Endodermal cell (in vitro differentiated cells): Measurements from ENCODE around the gene NXPH4. TPM values are rescaled to one million over a fixed set of nuclear protein-coding genes. Genes with fewer than 3 reads are reported as not detected.
A peak's percentile ranks its signal among the peaks of the same experiment; 100 is the strongest.

ENCODE experiments used
- DNase-seq: peaks from one replicate; pipeline ENCODE4 v3.0.0-alpha.2; 2017
- H3K27ac ChIP-seq: 2 replicates; pipeline ENCODE4 v1.5.1; 2013; ENCODE audit warnings: mild to moderate bottlenecking, low read depth, low read length, moderate library complexity
- H3K27me3 ChIP-seq: 2 replicates; pipeline ENCODE4 v1.6.1; 2013; ENCODE audit warnings: mild to moderate bottlenecking, low read length, moderate library complexity; ENCODE audit not compliant: insufficient read depth, control insufficient read depth, poor library complexity, severe bottlenecking
- H3K36me3 ChIP-seq: 2 replicates; pipeline ENCODE4 v1.7.0; 2013; ENCODE audit warnings: mild to moderate bottlenecking, low read length, moderate library complexity; ENCODE audit not compliant: control insufficient read depth, insufficient read depth
- H3K4me1 ChIP-seq: one replicate; pipeline ENCODE4 v1.7.0; 2013; ENCODE audit warnings: low read length; ENCODE audit not compliant: control insufficient read depth, insufficient read depth
- H3K4me3 ChIP-seq: 2 replicates; pipeline ENCODE4 v1.5.1; 2013; ENCODE audit warnings: mild to moderate bottlenecking, low read length, moderate library complexity
- H3K9ac ChIP-seq: 2 replicates; pipeline ENCODE4 v1.6.1; 2013; ENCODE audit warnings: mild to moderate bottlenecking, low read length, moderate library complexity; ENCODE audit not compliant: poor library complexity, severe bottlenecking; ENCODE audit errors: extremely low read depth
- H3K9me3 ChIP-seq: 2 replicates; pipeline ENCODE4 v1.6.1; 2013; ENCODE audit warnings: mild to moderate bottlenecking, low read length, moderate library complexity; ENCODE audit not compliant: control insufficient read depth
- H3K27ac Mint-ChIP-seq: 2 replicates; pipeline ENCODE4 v1.8.0; 2020; ENCODE audit warnings: mixed read lengths
- H3K27me3 Mint-ChIP-seq: 2 replicates; pipeline ENCODE4 v1.8.0; 2021; ENCODE audit warnings: mild to moderate bottlenecking, mixed read lengths; ENCODE audit not compliant: insufficient read depth
- H3K36me3 Mint-ChIP-seq: 2 replicates; pipeline ENCODE4 v1.8.0; 2020; ENCODE audit warnings: low read depth, mixed read lengths
- H3K4me1 Mint-ChIP-seq: 2 replicates; pipeline ENCODE4 v1.8.0; 2020; ENCODE audit warnings: mixed read lengths
- H3K4me3 Mint-ChIP-seq: 2 replicates; pipeline ENCODE4 v1.8.0; 2020; ENCODE audit warnings: mild to moderate bottlenecking, moderate library complexity, mixed read lengths
- H3K9me3 Mint-ChIP-seq: 2 replicates; pipeline ENCODE4 v1.8.0; 2020; ENCODE audit warnings: mild to moderate bottlenecking, mixed read lengths
- WGBS, 2 experiments: methylation state at CpG; one replicate each; pipeline versions ENCODE4 v1.1.5 to v1.1.7; 2013; ENCODE audit warnings: missing lambda C conversion rate in 2 of 2, mixed read lengths in 1 of 2; ENCODE audit not compliant: insufficient coverage in 1 of 2, insufficient read length in 1 of 2; 5-methylcytosine and 5-hydroxymethylcytosine counted together
- total RNA-seq, 2 donors: library from RNA; stranded (reverse); fragmentation: NEBNext Ultra II Directional in 1 of 2; extraction: Animal tissue kit (Norgen Biotek cat#: 25700) in 1 of 2; gene quantifications; 2 replicates in 1 of 2; 3 replicates in 1 of 2; pipeline ENCODE4 v1.2.1, GENCODE V29; 2021
- TF ChIP-seq, protein P1 (sequence below): fragments of 200-600 bp; sonication (generic); conservative IDR thresholded peaks from 2 replicates; pipeline ENCODE4 v1.5.0; 2021; ENCODE audit warnings: antibody characterized with exemption, mild to moderate bottlenecking

Gene NXPH4
- total RNA-seq, 2 donors from 2014 or later, result 0.31 to 1.1 TPM

- TF ChIP-seq, protein P1, sequence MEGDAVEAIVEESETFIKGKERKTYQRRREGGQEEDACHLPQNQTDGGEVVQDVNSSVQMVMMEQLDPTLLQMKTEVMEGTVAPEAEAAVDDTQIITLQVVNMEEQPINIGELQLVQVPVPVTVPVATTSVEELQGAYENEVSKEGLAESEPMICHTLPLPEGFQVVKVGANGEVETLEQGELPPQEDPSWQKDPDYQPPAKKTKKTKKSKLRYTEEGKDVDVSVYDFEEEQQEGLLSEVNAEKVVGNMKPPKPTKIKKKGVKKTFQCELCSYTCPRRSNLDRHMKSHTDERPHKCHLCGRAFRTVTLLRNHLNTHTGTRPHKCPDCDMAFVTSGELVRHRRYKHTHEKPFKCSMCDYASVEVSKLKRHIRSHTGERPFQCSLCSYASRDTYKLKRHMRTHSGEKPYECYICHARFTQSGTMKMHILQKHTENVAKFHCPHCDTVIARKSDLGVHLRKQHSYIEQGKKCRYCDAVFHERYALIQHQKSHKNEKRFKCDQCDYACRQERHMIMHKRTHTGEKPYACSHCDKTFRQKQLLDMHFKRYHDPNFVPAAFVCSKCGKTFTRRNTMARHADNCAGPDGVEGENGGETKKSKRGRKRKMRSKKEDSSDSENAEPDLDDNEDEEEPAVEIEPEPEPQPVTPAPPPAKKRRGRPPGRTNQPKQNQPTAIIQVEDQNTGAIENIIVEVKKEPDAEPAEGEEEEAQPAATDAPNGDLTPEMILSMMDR, result no peak
- Histone ChIP-seq H3K27me3 (peaks cover 5% of the 10 kb centered on the region), H3K27ac (no peak overlapping the region), H3K4me1 (no peaks in the 10 kb centered on the region), H3K36me3 (peaks cover 3% of the 10 kb centered on the region), H3K9me3 (no peaks in the 10 kb centered on the region), H3K9ac (no peak overlapping the region), H3K4me3 (no peak overlapping the region)
- H3K4me3 Mint-ChIP-seq, result no peak overlapping the region
- peaks cover 1% of the 10 kb centered on the region for H3K4me1 Mint-ChIP-seq
- WGBS, 2 experiments, result 88 to 90% methylated on average over 2 to 7 of the region's 7 CpGs
- H3K27ac Mint-ChIP-seq, result no peak overlapping the region
- H3K9me3 Mint-ChIP-seq, result no peaks in the 10 kb centered on the region
- no peak for DNase-seq
- peaks cover 5% of the 10 kb centered on the region for H3K36me3 Mint-ChIP-seq
- H3K27me3 Mint-ChIP-seq, result peaks cover 11% of the 10 kb centered on the region
Measured at GRCh38 chr12:57248934-57249742, 32.5 kb downstream of the NXPH4 start.

DNA sequence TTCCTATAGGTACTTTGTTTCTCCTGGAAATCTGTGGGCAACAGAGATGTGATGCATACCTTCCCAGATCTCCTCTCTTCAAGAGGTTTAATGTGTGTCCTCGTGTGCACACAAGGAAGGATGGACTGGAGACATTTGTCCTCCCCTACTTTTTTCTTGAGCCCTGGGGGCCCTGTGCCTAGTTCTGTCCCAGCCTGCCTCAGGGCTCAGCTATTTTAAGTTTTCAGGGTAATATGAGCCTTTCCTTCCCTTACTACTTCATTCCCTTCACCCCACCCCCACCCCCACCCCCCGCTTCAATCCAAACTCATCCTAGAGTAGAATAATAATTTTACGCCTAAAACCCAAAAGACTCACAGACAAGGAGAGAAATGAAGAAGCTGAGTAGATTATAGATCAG, 33.9 kb downstream of the NXPH4 start:
- Histone ChIP-seq H3K4me3 (no peak overlapping the region), H3K27ac (no peak overlapping the region)

GRCh38 chr12:57250956-57251355, 34.4 kb downstream of the NXPH4 start, which contains the start of gene STAC3:
Gene STAC3, minus strand, starts transcription at chr12:57251187. Its CDS starts 1,551 bp downstream, at chr12:57249636.
- H3K27me3 ChIP-seq, result no peaks in the 10 kb centered on the region
- Mint-ChIP-seq H3K4me3 (no peak within 1 kb of the TSS), H3K36me3 (peaks cover 16% of the 10 kb centered on the region), H3K9me3 (no peaks in the 10 kb centered on the region), H3K27ac (no peak within 1 kb of the TSS), H3K4me1 (no peaks in the 10 kb centered on the region), H3K27me3 (no peaks in the 10 kb centered on the region)
- no peaks in the 10 kb centered on the region for H3K9me3 ChIP-seq
- peak; percentile 51 for DNase-seq
- 84 to 89% methylated on average over 6 to 7 of the region's 7 CpGs for WGBS, 2 experiments
- no peak within 1 kb of the TSS for H3K27ac ChIP-seq
- no peaks in the 10 kb centered on the region for H3K4me1 ChIP-seq
- TF ChIP-seq, protein P1, result no peak
- no peak within 1 kb of the TSS for H3K9ac ChIP-seq
- peaks cover 11% of the 10 kb centered on the region for H3K36me3 ChIP-seq
- no peak within 1 kb of the TSS for H3K4me3 ChIP-seq

More for the DNA sequence above, 33.9 kb downstream of the NXPH4 start:
- WGBS, 2 experiments, result 96 to 100% methylated on average over 1 to 2 of the region's 3 CpGs
- Mint-ChIP-seq H3K27me3 (no peaks in the 10 kb centered on the region), H3K4me3 (no peak overlapping the region), H3K27ac (no peak overlapping the region), H3K9me3 (no peaks in the 10 kb centered on the region), H3K4me1 (no peaks in the 10 kb centered on the region), H3K36me3 (peaks cover 12% of the 10 kb centered on the region)
- no peaks in the 10 kb centered on the region for H3K4me1 ChIP-seq
- DNase-seq, result no peak
- H3K9me3 ChIP-seq, result no peaks in the 10 kb centered on the region
- no peak overlapping the region for H3K9ac ChIP-seq
- H3K36me3 ChIP-seq, result peaks cover 7% of the 10 kb centered on the region
- TF ChIP-seq, protein P1, result no peak
- no peaks in the 10 kb centered on the region for H3K27me3 ChIP-seq
